Activated CD4-positive, alpha-beta T cell treated with anti-CD3 and anti-CD28 coated beads, Interleukin-2, amount 10 ng/mL, durations not matched to agents 7 days and 5 days (primary cell): ENCODE measurements around the gene PRB2. TPM values are rescaled to one million over a fixed set of nuclear protein-coding genes. Genes with fewer than 3 reads are reported as not detected.

ENCODE experiments used
- CTCF ChIA-PET: fragments of 350-600 bp; sonication (Branson Sonifier 250); formaldehyde crosslinking; loops from one replicate; lab custom pipeline; 2021; ENCODE audit warnings: antibody characterized with exemption; lab: Charles Lee
- POLR2A ChIA-PET: fragments of 350-600 bp; sonication (Branson Sonifier 250); formaldehyde crosslinking; loops from one replicate; lab custom pipeline; 2021; ENCODE audit warnings: antibody characterized with exemption; lab: Charles Lee
- DNase-seq: peaks from one replicate; pipeline ENCODE4 v3.0.0-alpha.2; 2020
- H3K27ac Mint-ChIP-seq: one replicate; pipeline ENCODE4 v1.8.0; 2021; ENCODE audit warnings: mild to moderate bottlenecking, moderate library complexity, mixed read lengths
- H3K27me3 Mint-ChIP-seq: one replicate; pipeline ENCODE4 v1.8.0; 2021; ENCODE audit warnings: mixed read lengths
- H3K36me3 Mint-ChIP-seq: one replicate; pipeline ENCODE4 v1.8.0; 2021; ENCODE audit warnings: low read depth, mixed read lengths
- H3K4me1 Mint-ChIP-seq: one replicate; pipeline ENCODE4 v1.8.0; 2021; ENCODE audit warnings: mixed read lengths
- H3K4me3 Mint-ChIP-seq: one replicate; pipeline ENCODE4 v1.8.0; 2021; ENCODE audit warnings: mild to moderate bottlenecking, moderate library complexity, mixed read lengths
- H3K9me3 Mint-ChIP-seq: one replicate; pipeline ENCODE4 v1.8.0; 2021; ENCODE audit warnings: mixed read lengths
- total RNA-seq, 2 experiments: library from RNA; stranded (reverse); gene quantifications; one replicate each; pipeline ENCODE4 v1.2.3, GENCODE V29; 2021

The PRB2 gene
- total RNA-seq, 2 experiments from 2014 or later, result not detected

DNA sequence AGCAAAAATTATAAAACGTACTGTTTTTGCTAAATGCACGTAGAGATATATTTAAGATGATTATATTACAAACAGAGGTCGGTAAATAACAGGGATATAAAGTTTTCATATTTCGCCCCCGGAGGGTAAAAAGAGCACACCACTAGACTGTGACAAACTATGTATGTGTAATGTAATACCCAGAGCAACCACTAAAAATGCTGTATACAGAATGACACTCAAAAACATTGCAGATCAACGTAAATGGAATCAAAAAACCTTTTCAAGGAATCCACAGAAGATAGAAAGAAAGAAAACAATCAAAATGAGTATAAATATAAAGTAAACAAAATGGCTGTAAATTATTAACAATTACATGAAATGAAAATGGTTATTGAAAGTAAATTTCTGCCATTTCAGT is 47.6 kb downstream of the PRB2 start:
- Mint-ChIP-seq H3K36me3 (no peaks in the 10 kb centered on the region), H3K4me1 (no peaks in the 10 kb centered on the region), H3K27ac (no peak overlapping the region), H3K27me3 (no peaks in the 10 kb centered on the region), H3K4me3 (no peak overlapping the region), H3K9me3 (no peaks in the 10 kb centered on the region)
- ChIA-PET CTCF (no interaction called here), POLR2A (no interaction called here)
- DNase-seq, result no peak

GRCh38 chr12:11344500-11344899 is 50.9 kb downstream of the PRB2 start:
- Mint-ChIP-seq H3K36me3 (no peaks in the 10 kb centered on the region), H3K4me3 (no peak overlapping the region), H3K27me3 (no peaks in the 10 kb centered on the region), H3K9me3 (no peaks in the 10 kb centered on the region), H3K4me1 (no peaks in the 10 kb centered on the region), H3K27ac (no peak overlapping the region)
- POLR2A ChIA-PET, result no interaction called here
- DNase-seq, result no peak
- CTCF ChIA-PET, result no interaction called here

Other genes with a start within 250 kb of the PRB2 start
- 1 to 10 TPM; 8.1 to 8.3 TPM for gene SMIM10L1, start 224.4 kb downstream of the PRB2 start, total RNA-seq
- gene TAS2R42, start 208.6 kb downstream of the PRB2 start, total RNA-seq, result not detected
- not detected for gene PRB3, start 125.9 kb downstream of the PRB2 start, total RNA-seq
- not detected for gene PRB4, start 85.1 kb downstream of the PRB2 start, total RNA-seq